Body of pancreas (tissue), 4 donors: ENCODE measurements around the gene ATXN7L3. TPM values are rescaled to one million over a fixed set of nuclear protein-coding genes. Genes with fewer than 3 reads are reported as not detected.

Experiments
- ATAC-seq: fragments of 150-250 bp; one replicate; pipeline ENCODE4 v1.9.1; 2016
- DNase-seq, 4 donors: peaks; one replicate each; pipeline ENCODE4 v3.0.0-alpha.2; 2019
- H3K27ac ChIP-seq, 4 donors: fragments of 200-600 bp; sonication (generic); 1 replicate in 3 of 4; 2 replicates in 1 of 4; pipeline versions ENCODE4 v1.5.1 to v1.6.1; 2016 to 2019; ENCODE audit warnings: mild to moderate bottlenecking in 1 of 4, mixed read lengths in 1 of 4, moderate library complexity in 1 of 4
- H3K27me3 ChIP-seq, 2 donors: fragments of 200-600 bp; sonication (generic); one replicate each; pipeline ENCODE4 v1.6.0; 2016; ENCODE audit warnings: mild to moderate bottlenecking in 1 of 2
- H3K36me3 ChIP-seq, 2 donors: fragments of 200-600 bp; sonication (generic); replicated peaks in 1 of 2; 2 replicates each; pipeline ENCODE4 v1.5.1; 2016; ENCODE audit warnings: low read depth in 2 of 2; ENCODE audit not compliant: insufficient read depth in 1 of 2
- H3K4me1 ChIP-seq: fragments of 200-600 bp; sonication (generic); one replicate; pipeline ENCODE4 v1.6.0; 2016
- H3K4me3 ChIP-seq, 2 donors: fragments of 200-600 bp; sonication (generic); 1 replicate in 1 of 2; 2 replicates in 1 of 2; pipeline ENCODE4 v1.5.1; 2016 to 2019
- H3K9me3 ChIP-seq, 3 donors: fragments of 200-600 bp; sonication (generic); 1 replicate in 2 of 3; 2 replicates in 1 of 3; pipeline ENCODE4 v1.5.1; 2016
- CTCF ChIP-seq, 7 experiments: fragments of 450-650 bp in 4 of 7; fragments of 200-600 bp in 3 of 7; sonication (generic) in 3 of 7; IDR thresholded peaks; one replicate each; pipeline ENCODE4 v1.5.1; 2016 to 2019; ENCODE audit warnings: antibody characterized with exemption in 7 of 7
- POLR2A ChIP-seq, 3 donors: fragments of 450-650 bp; IDR thresholded peaks; one replicate each; pipeline ENCODE4 v1.6.1; 2016; ENCODE audit warnings: antibody characterized with exemption in 3 of 3, mild to moderate bottlenecking in 2 of 3
- WGBS, 2 donors: methylation state at CpG; one replicate each; pipeline ENCODE4 v1.1.5; 2017; 5-methylcytosine and 5-hydroxymethylcytosine counted together
- intact Hi-C: fragments of 100-400 bp; cut with DNase I; formaldehyde crosslinking; loops from one replicate; pipeline ENCODE4 v1.15.1; 2023
- total RNA-seq, 2 donors: library from RNA; depleted of rRNA; stranded (reverse); fragments of >200 nt; gene quantifications; one replicate each; pipeline ENCODE4 v1.1.0, GENCODE V29; 2016

ATXN7L3 gene
- total RNA-seq, 2 donors from 2014 or later: 21.0 to 37.6 TPM

GRCh38 chr17:44191941-44192496 is 7.7 kb downstream of the ATXN7L3 start:
- intact Hi-C loops: no loop called here
- no peak for TF ChIP-seq POLR2A (IDR thresholded peaks at IDR 0.05)
- no peak for TF ChIP-seq CTCF (IDR thresholded peaks at IDR 0.05)
- no peak overlapping the region for H3K27ac ChIP-seq
- H3K27me3 ChIP-seq: no peaks in the 10 kb centered on the region
- H3K4me3 ChIP-seq: no peak overlapping the region
- peaks cover 4 to 8% of the 10 kb centered on the region in 2 donors for H3K36me3 ChIP-seq
- WGBS, 2 donors: 78 to 93% methylated on average over 5 to 7 of the region's 7 CpGs
- no peaks in the 10 kb centered on the region for H3K9me3 ChIP-seq
- ATAC-seq: no peak
- DNase-seq: no peak
- peaks cover 12% of the 10 kb centered on the region for H3K4me1 ChIP-seq

- Histone ChIP-seq H3K9me3 (no peaks in the 10 kb centered on the region), H3K27me3 (no peaks in the 10 kb centered on the region), H3K36me3 (peaks cover 4 to 8% of the 10 kb centered on the region in 2 donors), H3K27ac (no peak overlapping the region), H3K4me1 (peaks cover 12% of the 10 kb centered on the region), H3K4me3 (no peak overlapping the region)
- ATAC-seq (no peak), DNase-seq (no peak)
- TF ChIP-seq POLR2A (IDR thresholded peaks at IDR 0.05) (no peak), CTCF (IDR thresholded peaks at IDR 0.05) (no peak)
- intact Hi-C loops: no loop called here
- 70 to 73% methylated on average over 5 of the region's 5 CpGs for WGBS, 2 donors
Measured at GRCh38 chr17:44191369-44191768, 8.3 kb downstream of the ATXN7L3 start.

GRCh38 chr17:44190481-44190880 is 9.2 kb downstream of the ATXN7L3 start:
- Histone ChIP-seq H3K4me3 (no peak overlapping the region), H3K4me1 (peaks cover 18% of the 10 kb centered on the region), H3K27ac (no peak overlapping the region), H3K27me3 (no peaks in the 10 kb centered on the region), H3K36me3 (peaks cover 4 to 8% of the 10 kb centered on the region in 2 donors), H3K9me3 (no peaks in the 10 kb centered on the region)
- ATAC-seq: no peak
- no peak for DNase-seq
- intact Hi-C loops: no loop called here
- no peak for TF ChIP-seq POLR2A (IDR thresholded peaks at IDR 0.05)
- no peak for TF ChIP-seq CTCF (IDR thresholded peaks at IDR 0.05)
- 91 to 94% methylated on average over 10 of the region's 10 CpGs for WGBS, 2 donors

GRCh38 chr17:44188576-44189403 is 10.9 kb downstream of the ATXN7L3 start:
- TF ChIP-seq CTCF (IDR thresholded peaks at IDR 0.05) (no peak), POLR2A (IDR thresholded peaks at IDR 0.05) (no peak)
- DNase-seq (no peak), ATAC-seq (no peak)
- H3K9me3 ChIP-seq: no peaks in the 10 kb centered on the region
- H3K27ac ChIP-seq: peak overlapping the region in 1 of 4 donors; percentile 98
- no peaks in the 10 kb centered on the region for H3K27me3 ChIP-seq
- no peaks in the 10 kb centered on the region for H3K36me3 ChIP-seq
- intact Hi-C loops: no loop called here
- WGBS, 2 donors: 84 to 87% methylated on average over 9 to 11 of the region's 12 CpGs
- peaks cover 35% of the 10 kb centered on the region for H3K4me1 ChIP-seq
- no peak overlapping the region for H3K4me3 ChIP-seq
